NCI-H1417 treated with DMSO at 0.1 percent for 48 hours (cell line): ENCODE measurements around the gene FOXP4.
"Not testable (repeated sequence)": the region's sequence is repeated elsewhere in the genome, so short reads cannot be mapped to it uniquely, and the experiment has no call there.

Source experiments
- DNase-seq: peaks from one replicate; lab custom pipeline; 2025; lab: John Stamatoyannopoulos, UW

The FOXP4 gene

GRCh38 chr6:41600499-41601247 lies 54.5 kb downstream of the FOXP4 start:
- no peak for DNase-seq

DNA sequence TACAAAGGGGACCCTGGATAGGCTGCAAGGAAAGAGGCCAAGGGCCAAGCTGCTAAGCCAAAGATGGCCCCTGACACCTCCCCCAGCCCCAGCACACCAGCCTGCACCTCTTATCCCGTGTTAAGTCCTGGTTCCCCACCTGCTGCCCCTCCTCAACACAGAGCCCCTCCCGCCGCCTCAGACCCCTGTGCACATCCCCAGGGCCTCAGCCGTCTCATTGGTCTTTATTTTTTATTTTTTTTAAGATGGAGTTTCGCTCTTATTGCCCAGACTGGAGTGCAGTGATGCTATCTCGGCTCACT lies 55.0 kb downstream of the FOXP4 start:
- DNase-seq = no peak

DNA sequence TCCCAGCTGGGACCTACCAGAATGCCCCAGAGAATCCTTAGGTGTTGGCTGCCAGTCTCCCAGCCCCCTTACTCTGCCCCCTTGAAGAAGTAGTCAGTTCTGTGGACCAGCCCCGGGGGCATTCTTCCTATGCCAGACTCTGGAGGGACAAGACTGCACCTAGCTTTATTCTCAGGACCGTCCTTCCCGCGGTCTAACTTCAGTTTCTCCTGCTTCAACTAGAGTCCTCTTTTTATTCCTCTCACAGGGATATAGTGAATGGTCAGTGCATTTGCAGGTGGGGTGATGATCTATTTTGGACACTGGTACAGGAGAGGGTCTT lies 56.2 kb downstream of the FOXP4 start:
- no peak for DNase-seq

DNA sequence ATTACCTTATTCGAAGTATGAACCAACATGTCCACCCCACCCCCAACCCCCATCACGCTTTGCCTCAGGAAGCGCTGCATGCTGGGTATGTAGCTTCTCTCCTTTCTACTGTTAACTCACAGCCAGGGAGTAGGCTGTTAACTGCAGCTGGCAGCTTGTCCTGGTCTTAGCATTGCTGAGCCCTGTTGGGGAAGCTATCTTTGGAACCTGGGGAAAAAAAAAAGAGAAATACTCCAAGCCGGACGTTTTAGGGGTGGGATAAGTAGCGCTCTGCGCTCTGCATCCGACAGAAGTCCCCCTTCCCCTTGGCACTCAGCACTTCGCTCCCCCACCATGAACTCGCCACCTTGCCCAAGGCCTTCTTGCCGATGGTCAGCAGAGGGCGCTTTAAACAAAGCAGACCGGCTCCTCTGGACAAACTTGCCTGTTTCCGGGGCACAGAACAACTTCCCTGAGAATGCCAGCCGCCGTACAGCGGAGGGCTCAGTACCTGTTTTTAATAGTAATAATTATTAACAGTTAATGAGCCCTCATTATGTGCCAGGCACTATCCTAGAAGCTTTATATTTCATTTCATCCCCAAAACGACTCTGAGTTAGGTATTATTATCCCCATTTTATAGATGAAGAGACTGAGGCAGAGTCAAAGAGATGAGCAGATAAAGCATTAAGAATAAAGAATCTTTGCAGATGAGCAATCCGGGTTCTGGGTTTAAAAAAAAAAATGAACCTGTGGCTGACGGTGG lies 56.9 kb downstream of the FOXP4 start:
- DNase-seq = peak; percentile 27

GRCh38 chr6:41604006-41604405 lies 57.8 kb downstream of the FOXP4 start:
- no peak for DNase-seq

DNA sequence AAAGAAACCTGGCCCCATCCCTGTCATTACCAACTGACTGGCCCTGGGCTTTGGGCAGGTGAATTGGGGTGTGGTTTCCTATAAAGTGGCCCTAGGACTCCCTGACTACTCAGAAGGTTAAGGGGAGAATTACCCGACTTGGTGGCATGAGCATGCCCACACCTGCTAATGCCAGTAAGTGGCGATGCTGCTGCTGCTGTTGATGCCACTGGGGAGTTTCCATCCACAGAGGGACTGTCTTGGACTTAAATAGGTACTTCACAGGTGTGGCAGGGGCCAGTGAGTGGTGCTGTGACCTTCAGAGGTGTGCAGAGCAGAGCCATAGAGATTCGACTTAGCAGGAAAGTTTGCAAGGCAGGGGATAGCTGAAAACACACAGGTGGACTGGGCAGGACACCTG lies 59.5 kb downstream of the FOXP4 start:
- no peak for DNase-seq

DNA sequence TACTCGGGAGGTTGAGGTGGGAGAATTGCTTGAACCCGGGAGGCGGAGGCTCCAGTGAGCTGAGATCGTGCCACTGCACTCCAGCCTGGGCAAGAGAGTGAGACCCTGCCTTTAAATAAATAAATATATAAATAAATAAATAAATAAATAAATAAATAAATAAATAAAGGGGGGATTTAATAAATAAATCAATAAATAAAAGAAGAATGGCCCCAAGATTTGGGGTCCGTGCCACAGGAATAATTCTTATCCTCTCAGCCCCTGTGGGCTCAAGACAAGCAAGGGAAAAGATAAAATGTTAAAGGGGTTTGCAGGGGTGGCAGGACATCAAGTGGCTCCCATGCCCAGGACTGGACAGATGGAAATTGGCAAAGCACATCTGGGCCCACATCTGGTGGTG lies 60.9 kb downstream of the FOXP4 start:
- no peak for DNase-seq

DNA sequence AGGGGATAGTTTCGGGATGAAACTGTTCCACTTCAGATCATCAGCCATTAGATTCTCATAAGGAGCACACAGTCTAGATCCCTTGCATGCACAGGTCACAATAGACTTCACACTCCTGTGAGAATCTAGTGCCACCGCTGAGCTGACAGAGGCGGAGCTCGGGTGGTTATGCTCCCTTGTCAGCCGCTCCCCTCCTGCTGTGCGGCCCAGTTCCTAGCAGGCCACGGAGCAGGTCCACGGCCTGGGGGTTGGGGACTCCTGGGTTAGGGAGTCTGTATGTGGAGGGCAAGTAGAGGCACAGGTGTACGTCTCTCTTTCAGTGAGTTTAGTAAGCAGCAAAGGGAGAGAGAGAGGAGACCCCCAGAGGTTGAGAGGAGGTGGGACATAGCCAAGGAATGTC lies 61.6 kb downstream of the FOXP4 start:
- no peak for DNase-seq

GRCh38 chr6:41608443-41609151 lies 62.4 kb downstream of the FOXP4 start:
- no peak for DNase-seq

DNA sequence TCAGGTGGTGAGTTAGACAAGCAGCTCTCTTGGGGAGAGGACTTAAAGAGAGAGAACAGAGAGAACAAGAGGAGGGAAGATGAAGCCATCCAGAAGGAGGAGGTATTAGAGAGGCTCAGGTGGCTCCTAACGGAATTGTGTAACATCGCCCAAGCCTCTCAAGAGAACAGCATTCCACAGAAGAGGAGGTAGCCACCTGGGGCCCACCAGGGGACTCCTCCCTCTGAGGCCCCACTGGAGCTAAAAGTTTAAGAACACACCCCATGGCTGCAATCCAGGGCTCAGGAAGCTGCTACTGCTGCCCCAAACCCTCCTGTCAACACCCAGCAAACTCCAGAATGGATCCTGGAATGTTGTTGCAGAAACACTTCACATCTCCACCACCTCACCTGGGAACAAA lies 68.5 kb downstream of the FOXP4 start:
- no peak for DNase-seq

GRCh38 chr6:41615311-41615710 lies 69.1 kb downstream of the FOXP4 start:
- DNase-seq = no peak

GRCh38 chr6:41618598-41618997 lies 72.4 kb downstream of the FOXP4 start:
- no peak for DNase-seq

GRCh38 chr6:41619193-41619592 lies 73.0 kb downstream of the FOXP4 start:
- DNase-seq = not testable (repeated sequence)

- DNase-seq = no peak
These were observed 75.2 kb downstream of the FOXP4 start for GRCh38 chr6:41621367-41621766.

GRCh38 chr6:41621802-41622201 lies 75.6 kb downstream of the FOXP4 start:
- DNase-seq = no peak

DNA sequence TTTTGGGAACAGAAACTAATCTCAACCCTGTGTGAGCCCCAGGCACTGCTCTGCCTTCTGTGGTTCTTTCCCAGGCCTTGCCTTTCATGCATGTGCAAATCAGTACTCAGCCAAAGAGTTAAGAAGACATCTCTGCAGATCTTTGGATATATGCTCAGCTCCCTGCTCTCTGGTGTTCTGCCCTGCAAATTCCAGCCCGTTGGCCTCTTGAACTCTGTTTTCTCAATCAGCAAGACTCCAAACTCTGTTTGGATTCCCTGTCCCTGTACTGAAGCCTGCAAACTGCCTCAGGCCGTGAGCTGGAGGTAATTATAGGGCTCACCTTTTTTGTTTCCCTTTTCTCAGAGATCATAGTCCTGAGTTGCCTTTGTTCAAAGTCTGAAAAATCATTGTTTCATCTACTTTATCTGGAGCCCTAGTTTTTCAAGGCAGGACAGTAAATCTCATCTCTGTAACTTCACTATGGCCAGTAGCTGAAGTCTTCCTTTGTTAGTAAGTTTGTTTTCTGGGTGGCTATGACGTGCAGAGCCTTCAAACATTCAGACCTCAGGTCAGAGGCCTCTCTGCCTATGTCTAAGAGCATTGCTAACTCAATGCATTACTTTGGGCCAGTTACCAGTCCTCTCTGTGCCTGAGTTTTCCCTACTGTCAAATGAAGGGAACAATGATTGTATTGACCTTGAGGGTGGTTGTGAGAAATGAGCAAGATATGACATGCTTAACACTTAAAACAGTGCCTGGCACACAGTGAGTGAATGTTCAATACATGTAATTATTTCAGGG lies 76.2 kb downstream of the FOXP4 start:
- DNase-seq = no peak

- no peak for DNase-seq
These were observed 77.1 kb downstream of the FOXP4 start for GRCh38 chr6:41623330-41623729.

- no peak for DNase-seq
These were observed 78.6 kb downstream of the FOXP4 start for GRCh38 chr6:41624621-41625380.

DNA sequence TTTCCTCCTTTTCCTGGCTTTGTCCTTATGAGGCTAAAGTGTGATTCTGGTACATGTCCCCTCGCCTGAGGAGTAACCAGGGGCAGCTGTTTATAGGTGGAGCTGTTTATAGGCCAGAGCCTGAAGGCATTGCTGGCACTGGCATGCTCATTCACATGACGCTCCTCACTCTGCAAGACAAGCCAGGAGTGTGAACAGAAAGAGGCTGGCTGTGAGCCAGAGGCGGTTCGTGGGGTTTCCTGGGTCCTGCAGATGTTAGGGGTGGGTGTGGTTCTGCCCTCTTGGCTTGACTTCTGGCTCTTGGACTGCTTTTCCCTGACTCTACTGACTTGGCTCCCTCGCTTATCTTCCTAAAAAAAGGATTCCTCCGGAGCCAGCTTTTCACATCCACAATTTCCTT lies 79.3 kb downstream of the FOXP4 start:
- DNase-seq = no peak

- no peak for DNase-seq
These were observed 79.8 kb downstream of the FOXP4 start for GRCh38 chr6:41626022-41626421.

GRCh38 chr6:41626917-41627316 lies 80.7 kb downstream of the FOXP4 start:
- no peak for DNase-seq

DNA sequence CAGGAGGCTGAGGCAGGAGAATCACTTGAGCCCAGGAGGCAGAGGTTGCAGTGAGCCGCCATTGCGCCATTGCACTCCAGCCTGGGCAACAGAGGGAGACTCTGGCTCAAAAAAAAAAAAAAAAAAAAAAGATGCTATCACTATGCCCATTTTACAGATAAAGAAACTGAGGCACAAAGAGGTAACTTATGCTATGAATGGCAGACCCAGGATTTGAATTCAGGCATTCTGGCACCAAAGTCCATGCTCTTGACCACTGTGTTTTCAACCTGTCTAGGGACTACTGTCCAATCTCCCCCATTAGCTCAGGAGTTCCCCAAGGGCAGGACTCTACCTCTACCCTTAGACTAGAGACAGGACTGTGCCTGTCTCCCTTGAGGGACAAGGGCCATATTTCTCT lies 82.9 kb downstream of the FOXP4 start:
- DNase-seq = no peak
